CD8-positive, alpha-beta memory T cell (primary cell): ENCODE data around the gene CBL. TPM values are rescaled to one million over a fixed set of nuclear protein-coding genes. Genes with fewer than 3 reads are reported as not detected.
"Not testable (repeated sequence)": the region's sequence is repeated elsewhere in the genome, so short reads cannot be mapped to it uniquely, and the experiment has no call there.

Experiments
- CTCF ChIA-PET: fragments of 350-600 bp; sonication (Branson Sonifier 250); formaldehyde crosslinking; loops from one replicate; lab custom pipeline; 2021; ENCODE audit warnings: antibody characterized with exemption; lab: Charles Lee
- POLR2A ChIA-PET: fragments of 350-600 bp; sonication (Branson Sonifier 250); formaldehyde crosslinking; loops from one replicate; lab custom pipeline; 2021; ENCODE audit warnings: antibody characterized with exemption; lab: Charles Lee
- DNase-seq, 5 donors: peaks; one replicate each; pipeline versions ENCODE4 v3.0.0 to v3.0.0-alpha.2; 2020 to 2022; ENCODE audit warnings: mixed read lengths in 1 of 5
- H3K27ac ChIP-seq: one replicate; pipeline ENCODE4 v1.7.0; 2013; ENCODE audit warnings: low read depth, mild to moderate bottlenecking, low read length, moderate library complexity
- H3K27me3 ChIP-seq: 2 replicates; pipeline ENCODE4 v1.7.0; 2013; ENCODE audit warnings: low read length, mild to moderate bottlenecking; ENCODE audit not compliant: insufficient read depth, poor library complexity, severe bottlenecking
- H3K36me3 ChIP-seq: 2 replicates; pipeline ENCODE4 v1.7.0; 2013; ENCODE audit warnings: mild to moderate bottlenecking, low read length, moderate library complexity; ENCODE audit not compliant: insufficient read depth
- H3K4me1 ChIP-seq: 2 replicates; pipeline ENCODE4 v1.7.0; 2013; ENCODE audit warnings: mild to moderate bottlenecking, low read length, moderate library complexity; ENCODE audit not compliant: insufficient read depth
- H3K4me3 ChIP-seq: 2 replicates; pipeline ENCODE4 v1.7.0; 2013; ENCODE audit warnings: mild to moderate bottlenecking, low read length
- H3K9me3 ChIP-seq: 2 replicates; pipeline ENCODE4 v1.7.0; 2013; ENCODE audit warnings: mild to moderate bottlenecking, low read length
- H3K27ac Mint-ChIP-seq, 8 donors: one replicate each; pipeline ENCODE4 v1.8.0; 2020 to 2021; ENCODE audit warnings: mixed read lengths in 8 of 8, mild to moderate bottlenecking in 6 of 8, inconsistent platforms in 3 of 8, moderate library complexity in 3 of 8
- H3K27me3 Mint-ChIP-seq, 2 donors: one replicate each; pipeline ENCODE4 v1.8.0; 2020 to 2021; ENCODE audit warnings: mixed read lengths in 2 of 2, mild to moderate bottlenecking in 1 of 2, moderate library complexity in 1 of 2
- H3K36me3 Mint-ChIP-seq, 3 donors: one replicate each; pipeline ENCODE4 v1.8.0; 2020 to 2021; ENCODE audit warnings: mixed read lengths in 3 of 3, inconsistent platforms in 1 of 3, mild to moderate bottlenecking in 1 of 3
- H3K4me1 Mint-ChIP-seq, 3 donors: one replicate each; pipeline ENCODE4 v1.8.0; 2020 to 2021; ENCODE audit warnings: mixed read lengths in 3 of 3, inconsistent platforms in 1 of 3, mild to moderate bottlenecking in 1 of 3
- H3K4me3 Mint-ChIP-seq, 7 donors: one replicate each; pipeline ENCODE4 v1.8.0; 2020 to 2021; ENCODE audit warnings: mixed read lengths in 7 of 7, mild to moderate bottlenecking in 6 of 7, moderate library complexity in 4 of 7, inconsistent platforms in 2 of 7
- H3K9me3 Mint-ChIP-seq, 5 donors: one replicate each; pipeline ENCODE4 v1.8.0; 2020 to 2022; ENCODE audit warnings: mixed read lengths in 5 of 5, mild to moderate bottlenecking in 3 of 5, moderate library complexity in 2 of 5, inconsistent platforms in 1 of 5
- polyA plus RNA-seq: library from polyadenylated mRNA; unstranded; fragments of 300-500 nt; fragmentation: Illumina TruSeq; gene quantifications from one replicate; pipeline ENCODE4 v1.2.3, GENCODE V29; 2021
- total RNA-seq, 2 experiments: library from RNA; stranded (reverse); gene quantifications; one replicate each; pipeline ENCODE4 v1.2.3, GENCODE V29; 2021

The CBL gene
- total and polyA plus RNA-seq, 3 experiments from 2014 or later: 10.4 to 26.1 (median 25.9) TPM

GRCh38 chr11:119187123-119187892 is 18.8 kb upstream of the CBL start:
- ChIA-PET POLR2A (interaction anchor here (0.7 kb wide), 1 partner anchor 170 kb away, joined by 4 read pairs; no protein-coding TSS in a partner anchor), CTCF (no interaction called here)
- no peak overlapping the region for H3K27ac Mint-ChIP-seq

GRCh38 chr11:119188067-119188466 is 18.1 kb upstream of the CBL start:
- POLR2A ChIA-PET: no interaction called here
- CTCF ChIA-PET: interaction anchor here (0.9 kb wide), 1 partner anchor 9 kb away, joined by 4 read pairs; no protein-coding TSS in a partner anchor

More at GRCh38 chr11:119187123-119187892, 18.8 kb upstream of the CBL start:
- Histone ChIP-seq H3K4me1 (no peaks in the 10 kb centered on the region), H3K27ac (no peak overlapping the region), H3K27me3 (no peaks in the 10 kb centered on the region), H3K9me3 (no peaks in the 10 kb centered on the region), H3K36me3 (no peaks in the 10 kb centered on the region), H3K4me3 (no peak overlapping the region)
- DNase-seq: no peak
- H3K36me3 Mint-ChIP-seq: peaks cover 0 to 5% (median 2%) of the 10 kb centered on the region in 3 donors
- H3K4me3 Mint-ChIP-seq: no peak overlapping the region
- no peaks in the 10 kb centered on the region for H3K9me3 Mint-ChIP-seq
- H3K27me3 Mint-ChIP-seq: peaks cover 5 to 7% of the 10 kb centered on the region in 2 donors
- H3K4me1 Mint-ChIP-seq: no peaks in the 10 kb centered on the region

GRCh38 chr11:119188887-119189286 is 17.3 kb upstream of the CBL start:
- no peak overlapping the region for H3K4me3 ChIP-seq
- Mint-ChIP-seq H3K36me3 (no peaks in the 10 kb centered on the region), H3K4me3 (no peak overlapping the region), H3K27ac (peak overlapping the region in 1 of 8 donors; percentile 62), H3K27me3 (peaks cover 5 to 7% of the 10 kb centered on the region in 2 donors), H3K9me3 (no peaks in the 10 kb centered on the region), H3K4me1 (no peaks in the 10 kb centered on the region)
- H3K9me3 ChIP-seq: no peaks in the 10 kb centered on the region
- no peaks in the 10 kb centered on the region for H3K27me3 ChIP-seq
- no peak overlapping the region for H3K27ac ChIP-seq
- CTCF ChIA-PET: interaction anchor here (0.9 kb wide), 1 partner anchor 8 kb away, joined by 4 read pairs; no protein-coding TSS in a partner anchor
- DNase-seq: no peak
- H3K4me1 ChIP-seq: no peaks in the 10 kb centered on the region
- H3K36me3 ChIP-seq: no peaks in the 10 kb centered on the region
- POLR2A ChIA-PET: no interaction called here

More at GRCh38 chr11:119188067-119188466, 18.1 kb upstream of the CBL start:
- no peak for DNase-seq
- H3K36me3 Mint-ChIP-seq: peaks cover 0 to 2% (median 1%) of the 10 kb centered on the region in 3 donors
- no peak overlapping the region for H3K4me3 Mint-ChIP-seq
- no peaks in the 10 kb centered on the region for H3K9me3 Mint-ChIP-seq
- no peaks in the 10 kb centered on the region for H3K36me3 ChIP-seq
- no peak overlapping the region for H3K27ac Mint-ChIP-seq
- no peaks in the 10 kb centered on the region for H3K9me3 ChIP-seq
- H3K4me3 ChIP-seq: no peak overlapping the region
- H3K27ac ChIP-seq: no peak overlapping the region
- peaks cover 5 to 7% of the 10 kb centered on the region in 2 donors for H3K27me3 Mint-ChIP-seq
- H3K4me1 ChIP-seq: no peaks in the 10 kb centered on the region
- H3K4me1 Mint-ChIP-seq: no peaks in the 10 kb centered on the region
- H3K27me3 ChIP-seq: no peaks in the 10 kb centered on the region

GRCh38 chr11:119189393-119189792 is 16.7 kb upstream of the CBL start:
- CTCF ChIA-PET: interaction anchor here (0.9 kb wide), 1 partner anchor 20 kb away, joined by 3 read pairs; no protein-coding TSS in a partner anchor
- peaks cover 5 to 7% of the 10 kb centered on the region in 2 donors for H3K27me3 Mint-ChIP-seq
- Histone ChIP-seq H3K36me3 (no peaks in the 10 kb centered on the region), H3K9me3 (no peaks in the 10 kb centered on the region), H3K27ac (no peak overlapping the region), H3K4me1 (no peaks in the 10 kb centered on the region), H3K4me3 (no peak overlapping the region), H3K27me3 (no peaks in the 10 kb centered on the region)
- POLR2A ChIA-PET: no interaction called here
- no peak for DNase-seq
- no peak overlapping the region for H3K4me3 Mint-ChIP-seq
- no peaks in the 10 kb centered on the region for H3K4me1 Mint-ChIP-seq
- H3K36me3 Mint-ChIP-seq: no peaks in the 10 kb centered on the region
- no peaks in the 10 kb centered on the region for H3K9me3 Mint-ChIP-seq
- peak overlapping the region in 2 of 8 donors; percentile 61 to 62 for H3K27ac Mint-ChIP-seq

- no peaks in the 10 kb centered on the region for H3K4me1 Mint-ChIP-seq
Observed at GRCh38 chr11:119190531-119190930, 15.6 kb upstream of the CBL start.

GRCh38 chr11:119191265-119191664 is 14.9 kb upstream of the CBL start:
- not testable (repeated sequence) for H3K4me3 Mint-ChIP-seq
- CTCF ChIA-PET: interaction anchor here (1.0 to 1.7 kb wide), 3 partner anchors 10 to 22 kb away, joined by 3 to 6 read pairs (median 3); partner anchors contain the start of genes CBL and NLRX1

More at GRCh38 chr11:119190531-119190930, 15.6 kb upstream of the CBL start:
- H3K27me3 Mint-ChIP-seq: peaks cover 5 to 7% of the 10 kb centered on the region in 2 donors
- H3K9me3 Mint-ChIP-seq: no peaks in the 10 kb centered on the region
- H3K36me3 Mint-ChIP-seq: no peaks in the 10 kb centered on the region
- Histone ChIP-seq H3K9me3 (no peaks in the 10 kb centered on the region), H3K4me1 (no peaks in the 10 kb centered on the region), H3K27me3 (no peaks in the 10 kb centered on the region), H3K27ac (no peak overlapping the region), H3K36me3 (no peaks in the 10 kb centered on the region), H3K4me3 (no peak overlapping the region)
- CTCF ChIA-PET: interaction anchor here (0.6 to 1.2 kb wide), 4 partner anchors 9 to 22 kb away, joined by 3 read pairs; partner anchors contain the start of genes CBL and NLRX1
- DNase-seq: no peak
- no peak overlapping the region for H3K4me3 Mint-ChIP-seq
- POLR2A ChIA-PET: no interaction called here
- H3K27ac Mint-ChIP-seq: no peak overlapping the region

GRCh38 chr11:119192111-119192510 is 14.0 kb upstream of the CBL start:
- Mint-ChIP-seq H3K4me1 (peaks cover 0 to 6% (median 4%) of the 10 kb centered on the region in 3 donors), H3K27me3 (peaks cover 0 to 1% of the 10 kb centered on the region in 2 donors), H3K4me3 (no peak overlapping the region), H3K36me3 (no peaks in the 10 kb centered on the region), H3K27ac (peak overlapping the region in 1 of 8 donors; percentile 33), H3K9me3 (no peaks in the 10 kb centered on the region)
- Histone ChIP-seq H3K27me3 (no peaks in the 10 kb centered on the region), H3K36me3 (no peaks in the 10 kb centered on the region), H3K4me3 (no peak overlapping the region), H3K9me3 (no peaks in the 10 kb centered on the region), H3K27ac (no peak overlapping the region), H3K4me1 (no peaks in the 10 kb centered on the region)
- ChIA-PET POLR2A (no interaction called here), CTCF (interaction anchor here (1.6 to 1.7 kb wide), 2 partner anchors 9 to 13 kb away, joined by 3 to 6 read pairs; no protein-coding TSS in a partner anchor)
- DNase-seq: no peak

More at GRCh38 chr11:119191265-119191664, 14.9 kb upstream of the CBL start:
- H3K4me1 ChIP-seq, H3K9me3 Mint-ChIP-seq, H3K27ac ChIP-seq, DNase-seq, H3K9me3 ChIP-seq, H3K4me3 ChIP-seq, H3K27ac Mint-ChIP-seq, H3K27me3 ChIP-seq, H3K36me3 Mint-ChIP-seq, H3K36me3 ChIP-seq, H3K27me3 Mint-ChIP-seq, H3K4me1 Mint-ChIP-seq: not testable (repeated sequence)
- POLR2A ChIA-PET: interaction anchor here (0.6 kb wide), 1 partner anchor 21 kb away, joined by 3 read pairs; no protein-coding TSS in a partner anchor

GRCh38 chr11:119193001-119193400 is 13.1 kb upstream of the CBL start:
- ChIA-PET CTCF (interaction anchor here (1.6 to 1.8 kb wide), 3 partner anchors 8 to 16 kb away, joined by 3 to 6 read pairs (median 5); no protein-coding TSS in a partner anchor), POLR2A (no interaction called here)
- H3K27me3 ChIP-seq: no peaks in the 10 kb centered on the region
- H3K4me3 Mint-ChIP-seq: no peak overlapping the region
- peaks cover 0 to 6% (median 4%) of the 10 kb centered on the region in 3 donors for H3K4me1 Mint-ChIP-seq
- no peak overlapping the region for H3K4me3 ChIP-seq
- H3K27me3 Mint-ChIP-seq: peaks cover 0 to 1% of the 10 kb centered on the region in 2 donors
- H3K36me3 ChIP-seq: no peaks in the 10 kb centered on the region
- no peaks in the 10 kb centered on the region for H3K9me3 Mint-ChIP-seq
- no peak overlapping the region for H3K27ac ChIP-seq
- no peaks in the 10 kb centered on the region for H3K4me1 ChIP-seq
- no peak overlapping the region for H3K27ac Mint-ChIP-seq
- H3K9me3 ChIP-seq: no peaks in the 10 kb centered on the region
- H3K36me3 Mint-ChIP-seq: no peaks in the 10 kb centered on the region
- no peak for DNase-seq
